HG02970 (cell line): ENCODE measurements around the gene CDCA5.

ENCODE experiments used
- ATAC-seq: cut with Tn5 transposase; IDR thresholded peaks from one replicate; pipeline ENCODE4 v1.9.1; 2021; ENCODE audit warnings: mild to moderate bottlenecking, moderate library complexity, moderate number of reproducible peaks; ENCODE audit not compliant: unreplicated experiment, low FRiP score

Gene CDCA5

GRCh38 chr11:65077451-65077850 lies 6.4 kb downstream of the CDCA5 start:
- ATAC-seq, result no peak

GRCh38 chr11:65072631-65072966 lies 11.2 kb downstream of the CDCA5 start:
- ATAC-seq, result no peak

DNA sequence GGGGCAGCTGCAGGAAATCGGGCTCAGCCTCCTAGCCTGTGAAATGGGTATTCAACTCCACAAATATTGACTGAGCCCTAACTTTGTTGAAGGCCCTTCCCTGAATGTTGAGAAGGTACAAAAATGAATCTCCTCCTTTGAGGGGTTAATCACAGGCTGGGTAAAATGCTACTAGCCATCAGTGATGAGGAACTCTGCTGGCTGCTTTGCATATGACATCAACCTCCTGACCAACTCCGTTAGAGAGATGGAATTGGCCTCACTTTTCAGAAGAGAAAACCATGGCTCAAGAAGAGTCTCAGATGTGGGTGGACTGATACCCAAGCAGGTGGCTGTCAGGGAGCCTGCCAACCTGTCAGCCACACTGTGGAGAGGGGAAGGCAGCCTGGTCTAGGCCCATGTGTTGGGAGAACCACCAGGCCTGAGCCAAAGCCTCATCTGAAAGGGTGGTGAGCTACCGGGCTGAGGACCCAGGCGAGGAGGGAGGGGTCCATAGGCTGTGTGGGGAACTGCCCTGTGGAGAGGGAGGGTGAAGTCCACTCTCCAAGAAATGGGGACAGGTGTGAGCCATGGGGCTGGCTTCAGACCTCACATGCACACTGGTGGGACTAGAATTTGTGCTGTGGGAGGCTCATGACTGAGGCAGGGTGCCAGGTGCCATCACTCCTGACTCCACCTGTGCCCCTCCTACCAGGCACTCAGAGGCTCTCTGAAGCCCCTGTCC lies 11.8 kb downstream of the CDCA5 start:
- ATAC-seq, result no peak

- ATAC-seq, result no peak
These were observed 14.6 kb downstream of the CDCA5 start for GRCh38 chr11:65069217-65069616.

DNA sequence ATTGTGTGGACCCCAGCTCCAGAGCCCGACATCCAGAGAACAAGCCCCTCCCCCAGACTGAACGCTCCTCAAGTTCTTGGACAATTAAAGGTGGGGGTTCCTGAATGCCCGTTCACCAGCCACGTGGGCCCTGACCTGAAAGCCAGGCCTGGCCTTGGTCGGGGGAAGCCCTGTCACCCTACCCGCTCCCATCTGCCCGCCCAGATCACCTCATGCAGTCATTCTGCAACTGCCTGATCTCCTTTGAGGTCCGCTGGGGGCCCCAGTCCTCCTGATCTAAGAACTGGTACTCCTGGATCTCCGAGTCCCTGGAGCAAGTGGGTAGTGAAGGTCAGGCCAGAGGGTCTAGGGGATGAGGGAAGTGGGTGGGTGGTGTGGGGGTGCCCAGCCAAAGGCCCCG lies 16.4 kb downstream of the CDCA5 start:
- ATAC-seq, result no peak

DNA sequence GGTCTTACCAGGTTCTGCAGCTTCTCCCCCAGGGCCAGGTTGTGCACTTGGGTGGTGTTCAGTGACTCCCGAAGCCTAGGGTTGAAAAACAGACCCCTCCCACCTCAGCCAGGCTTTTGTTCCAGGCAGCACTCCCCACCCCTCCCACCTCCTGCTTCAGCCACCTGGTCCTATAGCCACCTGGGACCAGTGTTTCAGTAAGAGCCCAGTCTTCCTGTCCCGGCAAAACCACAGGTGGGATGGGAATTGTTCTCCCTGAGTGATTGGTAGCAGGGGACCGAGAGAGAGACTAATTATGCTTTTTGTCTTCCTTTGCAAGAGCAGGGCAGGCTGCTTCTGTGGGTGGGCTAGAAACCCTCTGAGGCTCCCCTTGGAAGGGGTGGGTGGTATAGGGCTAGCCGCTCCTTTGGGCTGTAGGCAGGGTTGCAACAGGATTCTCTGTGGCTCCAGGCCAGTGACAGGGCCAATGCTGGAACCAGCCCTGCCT lies 17.0 kb downstream of the CDCA5 start:
- no peak for ATAC-seq

- ATAC-seq, result no peak
These were observed 17.5 kb downstream of the CDCA5 start for GRCh38 chr11:65066315-65066714.

DNA sequence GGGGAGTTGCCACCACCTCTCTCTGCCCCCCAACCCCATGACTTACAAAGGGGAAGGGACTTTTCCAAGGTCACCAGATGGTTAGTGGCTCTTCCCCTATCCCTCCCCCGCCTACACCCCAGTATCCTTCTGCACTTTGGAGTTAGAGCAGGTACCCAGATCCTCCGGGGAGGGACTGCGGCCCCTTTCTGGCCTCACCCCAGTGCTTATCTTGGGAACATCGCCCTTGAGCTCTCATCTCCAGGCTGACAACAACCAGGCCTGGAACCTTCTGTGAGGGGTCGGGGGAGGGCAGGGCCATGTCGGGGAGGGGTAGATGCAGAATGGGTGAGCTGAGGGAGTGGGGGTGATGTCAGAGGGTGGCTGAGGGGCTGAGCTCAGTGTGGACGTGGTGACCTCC lies 18.0 kb downstream of the CDCA5 start:
- ATAC-seq, result no peak

GRCh38 chr11:65064847-65065240 lies 19.0 kb downstream of the CDCA5 start:
- ATAC-seq, result no peak

DNA sequence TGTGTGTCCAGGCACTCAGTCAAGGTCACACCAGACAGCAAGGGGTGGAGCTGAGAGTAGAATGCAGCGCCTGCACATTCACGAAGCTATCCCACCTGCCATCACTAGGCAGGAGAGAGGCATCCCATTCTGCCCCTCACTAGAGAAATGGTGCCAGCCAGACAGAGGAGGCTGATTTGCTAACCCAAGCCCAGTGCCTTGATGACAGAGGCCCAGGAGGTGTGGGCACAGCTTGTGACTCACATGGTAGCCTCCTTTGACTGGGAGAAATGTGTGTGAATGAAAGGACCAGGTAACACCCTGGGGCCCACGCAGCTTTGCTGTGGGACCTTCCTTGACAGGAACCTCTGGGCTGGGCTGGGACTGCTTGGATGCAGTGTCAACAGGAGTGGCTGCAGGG lies 20.3 kb downstream of the CDCA5 start:
- ATAC-seq, result no peak

- no peak for ATAC-seq
These were observed 22.9 kb downstream of the CDCA5 start for GRCh38 chr11:65060913-65061408.

- no peak for ATAC-seq
These were observed 23.6 kb downstream of the CDCA5 start for GRCh38 chr11:65059959-65060824.

GRCh38 chr11:65059523-65059922 lies 24.3 kb downstream of the CDCA5 start:
- ATAC-seq, result no peak

DNA sequence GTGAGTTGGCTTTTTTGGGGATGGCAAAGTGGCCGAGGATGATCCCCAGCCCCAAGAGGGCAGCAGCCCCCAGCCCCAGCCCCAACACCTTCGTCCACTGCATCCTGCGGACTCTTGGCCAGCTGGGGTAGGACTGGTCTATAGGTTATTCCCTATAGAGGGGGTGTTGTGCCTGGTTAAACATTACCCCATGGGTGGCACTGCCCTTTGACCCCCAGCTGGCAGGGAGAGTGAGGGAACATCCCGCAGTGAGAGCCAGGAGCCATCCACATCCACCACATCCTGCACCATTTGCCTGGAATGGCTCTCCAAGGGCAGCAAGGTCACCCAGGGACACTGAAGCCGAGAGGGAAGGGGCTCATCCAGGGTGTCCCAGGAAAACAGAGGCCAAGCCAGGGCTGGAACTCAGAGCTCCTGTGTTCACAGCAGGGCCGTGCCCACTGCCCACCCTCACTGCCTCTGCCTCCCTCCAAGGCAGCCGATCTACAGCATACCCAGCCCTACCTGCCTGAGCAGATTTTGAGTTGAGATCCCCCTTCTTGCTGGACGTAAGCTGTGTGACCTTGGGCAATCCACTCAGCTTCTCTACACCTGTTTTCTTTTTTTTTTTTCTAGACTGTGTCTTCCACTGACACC lies 25.3 kb downstream of the CDCA5 start, which contains the start of gene NAALADL1:
Gene NAALADL1 (minus strand): TSS at position 135 of the 636 bp plus-strand sequence. CDS start 32 bp downstream, at position 103.
- ATAC-seq, result no peak

DNA sequence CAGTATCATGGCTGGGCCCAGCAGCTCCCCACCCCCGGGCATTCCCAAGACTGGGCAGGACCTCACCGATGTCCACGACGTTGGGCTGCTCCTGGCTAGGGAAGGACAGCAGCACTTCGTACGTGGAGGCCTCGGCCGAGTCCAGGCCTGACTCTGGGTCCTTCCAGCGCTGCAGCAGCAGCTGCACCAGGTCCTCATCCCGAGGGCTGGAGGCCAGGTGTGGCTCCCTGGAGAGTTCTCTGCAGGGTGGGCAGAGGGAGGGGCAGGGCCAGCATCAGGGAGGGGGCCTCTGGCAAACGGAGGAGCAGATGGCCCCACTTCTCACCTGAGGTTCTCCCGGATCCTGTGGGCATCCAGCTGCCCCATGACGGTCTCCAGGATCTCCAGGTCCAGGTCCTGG lies 25.8 kb downstream of the CDCA5 start:
- ATAC-seq, result no peak

DNA sequence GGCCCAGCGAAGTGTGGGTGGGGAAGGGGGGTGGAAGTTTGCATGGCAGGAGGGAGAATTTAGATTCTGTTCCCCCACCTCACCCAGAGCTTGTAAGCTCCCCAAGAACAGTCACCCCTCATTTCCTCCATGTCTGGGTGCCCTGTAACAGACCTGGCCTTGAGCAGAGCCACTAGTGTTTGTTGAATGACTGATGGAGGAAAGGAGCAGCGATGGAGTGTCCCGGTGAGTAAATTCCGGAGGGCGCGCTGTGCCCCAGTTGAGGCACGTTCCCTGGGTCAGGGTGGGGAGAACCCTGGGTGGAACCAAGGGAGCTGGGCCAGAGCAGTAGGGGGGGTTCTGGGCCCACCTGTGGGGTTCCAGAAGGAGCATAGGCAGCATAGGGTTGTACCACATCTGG lies 26.3 kb downstream of the CDCA5 start:
- no peak for ATAC-seq

DNA sequence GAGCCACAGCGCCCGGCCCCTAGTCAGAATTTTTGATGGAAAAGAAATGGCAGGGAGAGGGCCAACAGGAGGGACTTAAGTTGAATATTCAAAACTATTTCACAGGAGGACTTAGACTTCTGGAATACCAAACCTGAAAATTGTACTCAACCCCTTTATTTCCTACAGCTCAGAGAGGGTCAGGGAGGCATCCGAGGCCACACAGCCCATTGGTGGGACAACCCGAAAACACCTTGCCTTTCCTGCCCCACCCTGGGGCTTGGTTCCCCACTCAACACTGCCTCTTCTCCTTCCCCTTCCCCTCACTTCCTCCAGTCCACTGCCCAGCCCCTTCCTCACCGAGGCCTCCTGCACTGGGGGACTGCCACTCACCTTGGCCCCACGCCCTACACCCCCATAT lies 26.8 kb downstream of the CDCA5 start:
- no peak for ATAC-seq

GRCh38 chr11:65055538-65055937 lies 28.3 kb downstream of the CDCA5 start:
- no peak for ATAC-seq

DNA sequence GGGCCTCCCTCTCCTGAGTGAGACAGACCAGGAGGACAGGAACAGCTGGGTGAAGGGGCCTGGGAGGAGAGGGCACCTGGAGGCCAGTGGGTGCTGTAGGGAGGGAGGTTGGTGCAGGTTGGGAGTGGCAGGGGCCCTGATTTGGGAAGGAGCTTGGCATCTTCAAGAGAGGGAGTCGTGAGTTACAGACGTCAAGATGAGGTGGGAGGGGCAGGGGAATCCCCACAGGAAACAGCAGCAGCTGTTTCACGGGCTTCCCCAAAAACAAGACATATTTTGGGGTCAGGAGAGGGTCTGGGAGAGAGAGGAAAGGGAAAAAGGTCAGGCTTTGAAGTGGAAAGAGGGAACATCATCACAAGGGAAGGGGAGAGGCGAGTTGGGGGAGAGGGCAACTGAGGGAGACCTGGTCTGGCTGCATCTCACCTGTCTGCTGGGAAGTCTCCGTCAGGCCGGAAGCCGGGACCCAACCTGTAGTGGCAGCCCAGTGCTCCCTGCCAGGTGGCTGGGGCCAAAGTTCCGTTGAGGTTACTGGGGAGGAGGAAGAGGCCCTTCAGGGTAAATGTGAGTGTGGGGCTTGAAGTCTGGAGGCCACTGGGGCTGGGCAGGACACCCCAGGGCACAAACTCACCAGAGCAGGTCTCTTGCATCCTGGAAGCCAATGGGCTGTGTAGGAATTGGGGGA lies 29.9 kb downstream of the CDCA5 start:
- ATAC-seq, result no peak

DNA sequence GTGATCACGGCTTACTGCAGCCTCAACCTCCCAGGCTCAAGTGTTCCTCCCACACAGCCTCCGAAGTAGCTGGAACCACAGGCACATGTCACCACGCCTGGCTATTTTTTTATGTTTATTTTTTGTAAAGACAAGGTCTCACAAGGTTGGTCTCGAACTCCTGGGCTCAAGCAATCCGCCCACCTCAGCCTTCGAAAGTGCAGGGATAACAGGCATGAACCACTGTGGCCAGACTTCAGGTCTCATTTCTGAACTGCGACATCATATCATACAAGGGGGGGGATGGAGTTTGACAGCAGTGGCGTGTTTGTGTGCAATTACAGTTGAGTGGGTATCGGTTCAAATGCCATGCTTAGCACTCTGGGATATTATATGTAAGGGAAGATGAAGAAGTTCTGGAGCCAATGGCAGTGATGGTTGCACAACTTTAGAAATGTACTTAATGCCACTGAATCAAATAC lies 32.4 kb downstream of the CDCA5 start:
- ATAC-seq, result no peak
